GM13977 (cell line): Measurements from ENCODE around the gene CNTFR.
A peak's percentile ranks its signal among the peaks of the same experiment; 100 is the strongest.

Experiments
- DNase-seq: peaks from one replicate; pipeline ENCODE4 v3.0.0; 2012; ENCODE audit warnings: low spot score
- CTCF ChIP-seq: IDR thresholded peaks from 2 replicates; pipeline ENCODE4 v1.5.1; 2012; ENCODE audit warnings: mild to moderate bottlenecking, control low read depth; ENCODE audit not compliant: insufficient read depth; ENCODE audit errors: extremely low read depth, missing control alignments
- in situ Hi-C: fragments of 300-500 bp; cut with MboI; formaldehyde crosslinking; loops from one replicate; pipeline ENCODE4 v1.12.0; 2022; ENCODE audit warnings: low sequenced_read_pairs, low pct_unique_long_range_greater_than_20kb, mixed read lengths, inconsistent platforms; ENCODE audit not compliant: unreplicated experiment

CNTFR gene

GRCh38 chr9:34594177-34594576, 4.7 kb upstream of the CNTFR start:
- in situ Hi-C loops: loop anchor here (25.0 kb wide), 1 partner anchor 157 kb away; no protein-coding TSS in a partner anchor

GRCh38 chr9:34592895-34593601, 3.5 kb upstream of the CNTFR start:
- in situ Hi-C loops: loop anchor here (25.0 kb wide), 1 partner anchor 156 kb away; no protein-coding TSS in a partner anchor
- no peak for DNase-seq
- TF ChIP-seq CTCF: no peak

More at GRCh38 chr9:34594177-34594576, 4.7 kb upstream of the CNTFR start:
- no peak for TF ChIP-seq CTCF
- no peak for DNase-seq

- no peak for DNase-seq
- TF ChIP-seq CTCF: no peak
Observed at GRCh38 chr9:34591917-34592866, 2.7 kb upstream of the CNTFR start.

DNA sequence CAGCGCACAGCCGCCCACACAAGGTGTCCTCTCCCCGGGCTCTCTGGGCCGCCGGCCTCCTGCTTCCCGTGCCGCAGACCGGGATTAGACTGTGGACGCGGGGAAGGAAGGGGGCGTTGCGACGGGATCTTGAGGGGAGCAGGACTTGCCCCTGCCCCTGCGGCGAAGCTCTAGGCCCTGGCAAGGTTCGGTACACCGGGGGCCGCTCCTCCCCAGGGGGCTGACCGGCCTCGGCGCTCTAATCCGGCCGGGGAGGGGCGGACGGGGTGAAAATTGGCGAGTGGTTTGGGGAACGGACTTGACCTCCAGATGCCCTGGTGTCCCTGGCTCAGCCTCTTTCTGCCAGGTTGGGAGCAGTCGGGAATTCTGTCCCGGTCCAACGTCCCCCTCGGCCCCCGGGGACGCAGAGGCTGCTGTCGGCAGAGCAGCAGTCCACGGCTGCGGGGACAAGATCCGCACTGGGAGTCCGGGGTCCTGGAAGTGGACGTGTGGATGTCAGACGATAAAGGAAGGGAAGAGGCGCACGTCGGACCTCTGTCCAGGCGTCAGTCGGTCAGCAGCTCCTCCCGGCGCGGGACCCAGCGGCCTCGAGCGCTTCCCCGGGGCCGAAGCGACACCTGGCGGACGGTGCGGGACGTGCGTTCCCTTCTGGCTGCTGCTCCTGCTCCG, 1.9 kb upstream of the CNTFR start:
- in situ Hi-C loops: loop anchor here (25.0 kb wide), 1 partner anchor 154 kb away; no protein-coding TSS in a partner anchor
- peak; percentile 95 for DNase-seq
- TF ChIP-seq CTCF: peak; percentile 99

More at GRCh38 chr9:34591917-34592866, 2.7 kb upstream of the CNTFR start:
- in situ Hi-C loops: loop anchor here (25.0 kb wide), 1 partner anchor 155 kb away; no protein-coding TSS in a partner anchor

- no peak for TF ChIP-seq CTCF
- in situ Hi-C loops: loop anchor here (25.0 kb wide), 1 partner anchor 153 kb away; no protein-coding TSS in a partner anchor
- DNase-seq: no peak
Observed at GRCh38 chr9:34590381-34591247, 1.1 kb upstream of the CNTFR start.
